Epidermal melanocyte (primary cell): Measurements from ENCODE around the gene FLAD1.

Experiments used
- DNase-seq: peaks from one replicate; pipeline ENCODE4 v3.0.0; 2011; ENCODE audit warnings: low spot score; ENCODE audit not compliant: insufficient read length

FLAD1 gene

GRCh38 chr1:155002464-155003226, 19.5 kb downstream of the FLAD1 start, which contains the start of gene ZBTB7B:
ZBTB7B (plus strand) TSS chr1:155002802; CDS start chr1:155014661, 11,859 bp downstream.
- DNase-seq = no peak

GRCh38 chr1:155003227-155003765, 20.2 kb downstream of the FLAD1 start:
- no peak for DNase-seq

- DNase-seq = no peak
Observed at GRCh38 chr1:155003766-155004351, 20.7 kb downstream of the FLAD1 start.

GRCh38 chr1:155004352-155005075, 21.4 kb downstream of the FLAD1 start:
- no peak for DNase-seq

- no peak for DNase-seq
Observed at GRCh38 chr1:155005076-155006011, 22.2 kb downstream of the FLAD1 start.

- DNase-seq = no peak
Observed at GRCh38 chr1:155006601-155007101, 23.5 kb downstream of the FLAD1 start.

GRCh38 chr1:155007251-155007828, 24.2 kb downstream of the FLAD1 start:
- no peak for DNase-seq

- DNase-seq = no peak
Observed at GRCh38 chr1:155008015-155008941, 25.1 kb downstream of the FLAD1 start.

GRCh38 chr1:155009221-155009711, 26.1 kb downstream of the FLAD1 start:
- DNase-seq = no peak

- DNase-seq = no peak
Observed at GRCh38 chr1:155009742-155010141, 26.6 kb downstream of the FLAD1 start.

GRCh38 chr1:155010211-155010918, 27.2 kb downstream of the FLAD1 start:
- no peak for DNase-seq

GRCh38 chr1:155011004-155011416, 27.9 kb downstream of the FLAD1 start:
- DNase-seq = no peak

- no peak for DNase-seq
Observed at GRCh38 chr1:155011437-155012025, 28.4 kb downstream of the FLAD1 start.

GRCh38 chr1:155012026-155012546, 28.9 kb downstream of the FLAD1 start:
- DNase-seq = peak; percentile 79

GRCh38 chr1:155012776-155013602, 29.8 kb downstream of the FLAD1 start:
- no peak for DNase-seq

- no peak for DNase-seq
Observed at GRCh38 chr1:155013632-155014031, 30.5 kb downstream of the FLAD1 start.
